ENCODE measurements around the gene NR1D2. TPM values are rescaled to one million over a fixed set of nuclear protein-coding genes. Genes with fewer than 3 reads are reported as not detected.

The NR1D2 gene
- total RNA-seq, 1 donor = 138 TPM

DNA sequence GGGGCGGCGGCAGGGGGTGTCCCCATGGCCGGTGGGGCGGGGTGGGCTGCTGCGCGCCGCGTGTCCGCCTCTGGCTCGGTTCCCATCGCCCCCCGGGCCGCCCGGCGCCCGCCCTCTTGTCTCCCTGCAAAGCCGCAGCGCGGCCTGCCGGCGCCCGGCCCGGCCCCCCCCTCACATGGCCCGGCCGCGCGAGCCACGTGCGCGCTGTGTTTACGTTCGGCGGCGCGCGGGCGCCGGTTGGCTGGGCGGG, 502 bp downstream of the NR1D2 start:
- Histone ChIP-seq H3K4me1 (ENCODE audit: insufficient read depth, low read length) (peaks cover 31% of the 10 kb centered on the region), H3K9me3 (ENCODE audit: low read depth, low read length) (no peaks in the 10 kb centered on the region), H3K4me3 (ENCODE audit: low read length) (peak overlapping the region; percentile 88), H3K27me3 (ENCODE audit: insufficient read depth, low read length) (no peaks in the 10 kb centered on the region)

GRCh38 chr3:23945913-23946687, 1.0 kb downstream of the NR1D2 start:
- Histone ChIP-seq H3K9me3 (ENCODE audit: low read depth, low read length) (no peaks in the 10 kb centered on the region), H3K4me3 (ENCODE audit: low read length) (peak overlapping the region; percentile 88), H3K27me3 (ENCODE audit: insufficient read depth, low read length) (no peaks in the 10 kb centered on the region), H3K4me1 (ENCODE audit: insufficient read depth, low read length) (peaks cover 31% of the 10 kb centered on the region)

- H3K9me3 ChIP-seq (ENCODE audit: low read depth, low read length) = no peaks in the 10 kb centered on the region
- peaks cover 39% of the 10 kb centered on the region for H3K4me1 ChIP-seq (ENCODE audit: insufficient read depth, low read length)
- H3K4me3 ChIP-seq (ENCODE audit: low read length) = no peak overlapping the region
- H3K27me3 ChIP-seq (ENCODE audit: insufficient read depth, low read length) = no peaks in the 10 kb centered on the region
These were observed 3.7 kb downstream of the NR1D2 start for GRCh38 chr3:23948761-23949160.

DNA sequence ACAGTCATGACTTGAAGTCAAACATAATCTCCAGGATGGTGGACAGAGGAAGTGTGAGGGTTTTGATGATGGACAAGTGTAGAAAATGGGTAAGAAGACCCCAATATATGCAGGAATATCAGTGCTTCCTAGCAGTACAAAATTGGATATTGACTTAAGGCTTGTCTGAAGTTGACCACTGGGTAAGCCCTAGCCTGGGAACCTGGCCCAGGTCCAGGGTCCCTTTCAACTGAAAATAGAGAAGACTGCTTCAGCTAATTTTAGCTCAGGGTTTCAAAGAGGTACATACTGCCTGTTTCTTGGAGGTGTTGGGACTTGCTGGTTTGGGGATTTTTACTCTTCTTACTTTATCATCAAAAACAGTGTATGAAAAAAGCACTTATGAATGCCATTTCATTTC, 4.7 kb downstream of the NR1D2 start:
- Histone ChIP-seq H3K4me1 (ENCODE audit: insufficient read depth, low read length) (peaks cover 37% of the 10 kb centered on the region), H3K4me3 (ENCODE audit: low read length) (no peak overlapping the region), H3K9me3 (ENCODE audit: low read depth, low read length) (no peaks in the 10 kb centered on the region), H3K27me3 (ENCODE audit: insufficient read depth, low read length) (no peaks in the 10 kb centered on the region)

- H3K9me3 ChIP-seq (ENCODE audit: low read depth, low read length) = no peaks in the 10 kb centered on the region
- H3K27me3 ChIP-seq (ENCODE audit: insufficient read depth, low read length) = no peaks in the 10 kb centered on the region
- H3K4me1 ChIP-seq (ENCODE audit: insufficient read depth, low read length) = peaks cover 37% of the 10 kb centered on the region
- no peak overlapping the region for H3K4me3 ChIP-seq (ENCODE audit: low read length)
These were observed 5.2 kb downstream of the NR1D2 start for GRCh38 chr3:23950293-23950692.

DNA sequence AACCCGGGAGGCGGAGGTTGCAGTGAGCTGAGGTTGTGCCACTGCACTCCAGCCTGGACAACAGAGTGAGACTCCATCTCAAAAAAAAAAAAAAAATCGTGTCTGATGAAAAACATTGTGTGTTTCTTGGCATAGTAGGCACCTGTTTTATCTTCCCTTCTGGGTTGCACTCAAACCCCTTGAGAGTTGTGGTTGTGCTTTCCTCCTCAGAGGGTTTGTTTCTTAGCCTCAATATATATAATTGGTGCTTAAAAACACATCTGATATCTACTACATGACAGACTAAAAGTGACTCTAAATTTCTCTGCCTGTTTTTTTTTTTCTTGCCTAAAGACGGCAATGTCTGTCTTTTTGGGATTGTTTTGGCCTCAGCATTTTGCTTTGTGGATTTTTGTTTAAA, 7.6 kb downstream of the NR1D2 start:
- Histone ChIP-seq H3K4me1 (ENCODE audit: insufficient read depth, low read length) (peaks cover 23% of the 10 kb centered on the region), H3K27me3 (ENCODE audit: insufficient read depth, low read length) (no peaks in the 10 kb centered on the region), H3K4me3 (ENCODE audit: low read length) (no peak overlapping the region), H3K9me3 (ENCODE audit: low read depth, low read length) (no peaks in the 10 kb centered on the region)

GRCh38 chr3:23953523-23953922, 8.4 kb downstream of the NR1D2 start:
- Histone ChIP-seq H3K27me3 (ENCODE audit: insufficient read depth, low read length) (no peaks in the 10 kb centered on the region), H3K4me1 (ENCODE audit: insufficient read depth, low read length) (peaks cover 18% of the 10 kb centered on the region), H3K9me3 (ENCODE audit: low read depth, low read length) (no peaks in the 10 kb centered on the region), H3K4me3 (ENCODE audit: low read length) (no peak overlapping the region)

GRCh38 chr3:23954144-23954543, 9.1 kb downstream of the NR1D2 start:
- H3K4me3 ChIP-seq (ENCODE audit: low read length) = no peak overlapping the region
- H3K4me1 ChIP-seq (ENCODE audit: insufficient read depth, low read length) = peaks cover 18% of the 10 kb centered on the region
- H3K27me3 ChIP-seq (ENCODE audit: insufficient read depth, low read length) = no peaks in the 10 kb centered on the region
- no peaks in the 10 kb centered on the region for H3K9me3 ChIP-seq (ENCODE audit: low read depth, low read length)

- Histone ChIP-seq H3K9me3 (ENCODE audit: low read depth, low read length) (no peaks in the 10 kb centered on the region), H3K27me3 (ENCODE audit: insufficient read depth, low read length) (no peaks in the 10 kb centered on the region), H3K4me1 (ENCODE audit: insufficient read depth, low read length) (peaks cover 8% of the 10 kb centered on the region), H3K4me3 (ENCODE audit: low read length) (no peak overlapping the region)
These were observed 11.6 kb downstream of the NR1D2 start for GRCh38 chr3:23956701-23957100.

GRCh38 chr3:23959135-23959900, 14.2 kb downstream of the NR1D2 start:
- Histone ChIP-seq H3K4me3 (ENCODE audit: low read length) (no peak overlapping the region), H3K27me3 (ENCODE audit: insufficient read depth, low read length) (no peaks in the 10 kb centered on the region), H3K4me1 (ENCODE audit: insufficient read depth, low read length) (no peaks in the 10 kb centered on the region), H3K9me3 (ENCODE audit: low read depth, low read length) (no peaks in the 10 kb centered on the region)

DNA sequence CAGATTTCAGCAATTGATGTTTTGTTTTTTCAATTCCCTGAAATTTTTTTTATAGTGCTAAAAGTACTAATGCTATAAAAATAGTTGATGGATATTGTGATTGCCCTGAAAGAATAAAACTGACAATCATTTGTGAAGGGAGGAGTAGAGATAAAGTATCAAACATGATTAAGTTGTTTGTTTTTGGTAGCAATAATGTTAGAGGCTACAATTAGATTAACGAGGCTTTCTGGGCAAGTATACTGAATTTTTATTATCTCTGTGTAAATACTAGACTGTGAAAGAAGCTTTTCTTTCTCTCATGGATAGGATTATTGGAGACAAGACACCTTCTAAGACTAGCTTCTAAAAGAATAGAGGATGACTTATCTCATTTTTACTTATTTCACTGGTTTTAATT, 15.6 kb downstream of the NR1D2 start:
- Histone ChIP-seq H3K27me3 (ENCODE audit: insufficient read depth, low read length) (no peaks in the 10 kb centered on the region), H3K4me3 (ENCODE audit: low read length) (no peak overlapping the region), H3K9me3 (ENCODE audit: low read depth, low read length) (no peaks in the 10 kb centered on the region), H3K4me1 (ENCODE audit: insufficient read depth, low read length) (no peaks in the 10 kb centered on the region)

GRCh38 chr3:23961066-23961465, 16.0 kb downstream of the NR1D2 start:
- Histone ChIP-seq H3K4me1 (ENCODE audit: insufficient read depth, low read length) (no peaks in the 10 kb centered on the region), H3K9me3 (ENCODE audit: low read depth, low read length) (no peaks in the 10 kb centered on the region), H3K27me3 (ENCODE audit: insufficient read depth, low read length) (no peaks in the 10 kb centered on the region), H3K4me3 (ENCODE audit: low read length) (no peak overlapping the region)

DNA sequence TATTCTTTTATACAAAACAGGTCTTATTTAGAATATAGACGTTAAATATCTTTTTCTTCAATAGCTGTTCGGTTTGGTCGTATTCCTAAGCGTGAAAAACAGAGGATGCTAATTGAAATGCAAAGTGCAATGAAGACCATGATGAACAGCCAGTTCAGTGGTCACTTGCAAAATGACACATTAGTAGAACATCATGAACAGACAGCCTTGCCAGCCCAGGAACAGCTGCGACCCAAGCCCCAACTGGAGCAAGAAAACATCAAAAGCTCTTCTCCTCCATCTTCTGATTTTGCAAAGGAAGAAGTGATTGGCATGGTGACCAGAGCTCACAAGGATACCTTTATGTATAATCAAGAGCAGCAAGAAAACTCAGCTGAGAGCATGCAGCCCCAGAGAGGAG, 16.8 kb downstream of the NR1D2 start:
- no peaks in the 10 kb centered on the region for H3K4me1 ChIP-seq (ENCODE audit: insufficient read depth, low read length)
- H3K27me3 ChIP-seq (ENCODE audit: insufficient read depth, low read length) = no peaks in the 10 kb centered on the region
- H3K9me3 ChIP-seq (ENCODE audit: low read depth, low read length) = no peaks in the 10 kb centered on the region
- H3K4me3 ChIP-seq (ENCODE audit: low read length) = no peak overlapping the region

DNA sequence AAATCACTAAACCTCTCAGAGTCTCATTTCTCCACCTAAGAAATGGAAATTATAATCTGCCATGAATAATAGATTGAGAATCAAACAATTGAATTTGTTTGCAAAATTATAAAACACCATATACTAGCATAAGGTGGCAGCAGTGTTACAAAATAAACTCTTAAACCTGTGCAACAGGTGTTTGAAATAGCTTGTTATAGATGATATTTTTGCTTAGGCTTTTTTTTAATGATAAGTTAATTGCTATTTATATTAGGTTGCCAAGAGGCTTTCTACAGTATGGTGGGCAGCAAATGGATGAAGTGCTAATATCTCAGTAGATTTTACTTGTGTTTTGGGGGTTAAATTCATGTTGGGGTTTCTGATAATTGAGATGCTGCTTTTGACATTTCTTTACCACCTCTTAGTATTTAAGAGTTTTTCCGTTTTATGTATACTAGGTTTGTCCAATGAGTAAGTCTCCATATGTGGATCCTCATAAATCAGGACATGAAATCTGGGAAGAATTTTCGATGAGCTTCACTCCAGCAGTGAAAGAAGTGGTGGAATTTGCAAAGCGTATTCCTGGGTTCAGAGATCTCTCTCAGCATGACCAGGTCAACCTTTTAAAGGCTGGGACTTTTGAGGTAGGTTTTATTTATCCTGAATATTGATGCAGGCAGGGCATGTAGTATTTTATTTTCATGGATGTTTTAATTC, 19.6 kb downstream of the NR1D2 start:
- H3K27me3 ChIP-seq (ENCODE audit: insufficient read depth, low read length) = no peaks in the 10 kb centered on the region
- H3K9me3 ChIP-seq (ENCODE audit: low read depth, low read length) = no peaks in the 10 kb centered on the region
- H3K4me3 ChIP-seq (ENCODE audit: low read length) = no peak overlapping the region
- H3K4me1 ChIP-seq (ENCODE audit: insufficient read depth, low read length) = no peaks in the 10 kb centered on the region

GRCh38 chr3:23966328-23966727, 21.2 kb downstream of the NR1D2 start:
- no peaks in the 10 kb centered on the region for H3K4me1 ChIP-seq (ENCODE audit: insufficient read depth, low read length)
- H3K9me3 ChIP-seq (ENCODE audit: low read depth, low read length) = no peaks in the 10 kb centered on the region

More at GRCh38 chr3:23966328-23966727, 21.2 kb downstream of the NR1D2 start:
- Histone ChIP-seq H3K4me3 (ENCODE audit: low read length) (no peak overlapping the region), H3K27me3 (ENCODE audit: insufficient read depth, low read length) (no peaks in the 10 kb centered on the region)

Measured in mononuclear cell (primary cell).